D721Med (cell line): Measurements from ENCODE around the gene FAM131A.

Experiments
- DNase-seq: peaks from one replicate; pipeline ENCODE4 v3.0.0; 2011; ENCODE audit warnings: low spot score; ENCODE audit not compliant: insufficient read length
- FAIRE-seq: peaks from 2 replicates; lab custom pipeline; 2011; peaks lifted over from hg19 to GRCh38; lab: Jason Lieb, UNC
- CTCF ChIP-seq: IDR thresholded peaks from 2 replicates; pipeline ENCODE4 v1.5.1; 2012; ENCODE audit warnings: mild to moderate bottlenecking, control low read depth; ENCODE audit not compliant: insufficient read depth; ENCODE audit errors: missing control alignments

The FAM131A gene

GRCh38 chr3:184349563-184350470, 12.4 kb downstream of the FAM131A start:
- DNase-seq (no peak), FAIRE-seq (no peak)
- TF ChIP-seq CTCF: no peak

GRCh38 chr3:184350618-184351017, 13.2 kb downstream of the FAM131A start:
- no peak for TF ChIP-seq CTCF
- FAIRE-seq (no peak), DNase-seq (no peak)

- DNase-seq: no peak
- no peak for TF ChIP-seq CTCF
- FAIRE-seq: no peak
Observed at GRCh38 chr3:184351511-184352148, 14.2 kb downstream of the FAM131A start.

GRCh38 chr3:184352149-184352785, 14.9 kb downstream of the FAM131A start:
- FAIRE-seq (no peak), DNase-seq (no peak)
- no peak for TF ChIP-seq CTCF

GRCh38 chr3:184352897-184353545, 15.6 kb downstream of the FAM131A start:
- no peak for TF ChIP-seq CTCF
- DNase-seq: no peak
- no peak for FAIRE-seq

- FAIRE-seq: no peak
- no peak for TF ChIP-seq CTCF
- no peak for DNase-seq
Observed at GRCh38 chr3:184353546-184353941, 16.1 kb downstream of the FAM131A start.
